ENCODE results near the gene TMEM132D. TPM values are rescaled to one million over a fixed set of nuclear protein-coding genes. Genes with fewer than 3 reads are reported as not detected.

TMEM132D gene
- total and polyA plus RNA-seq, 2 of the 8 experiments (the other 6 are each of a cell fraction or from before 2014, with no cell fraction given), result 3.5 to 10.1 TPM

- Histone ChIP-seq H3K79me2 (ENCODE audit: control insufficient read depth in 1 of 2, insufficient read depth in 2 of 2, low read length in 2 of 2) (peaks cover 4 to 38% of the 10 kb centered on the region in 2 experiments; a peak in 3 of 4 replicates), H3K9ac (replicated peaks in 1 of 4; ENCODE audit: extremely low read depth in 1 of 4, low read depth in 3 of 4, low read length in 3 of 4) (no peak overlapping the region; a peak in 1 of 7 replicates), H3K56ac (replicated peaks; ENCODE audit: insufficient read length, low read depth, low read length) (no peak overlapping the region), H4K91ac (replicated peaks; ENCODE audit: insufficient read length, low read length) (no peak overlapping the region), H3K18ac (ENCODE audit: extremely low read depth, low read length) (peak overlapping the region; percentile 21; the same call in 1 of the 2 replicates), H3K14ac (ENCODE audit: insufficient read length) (no peak overlapping the region), H2AK5ac (ENCODE audit: low read depth, low read length) (peak overlapping the region; percentile 92; the same call in 1 of the 2 replicates), H2AFZ (ENCODE audit: low read length) (no peak overlapping the region), H3K4me1 (replicated peaks in 1 of 4; ENCODE audit: control insufficient read depth in 3 of 4, insufficient read depth in 4 of 4, low read length in 3 of 4) (peaks cover 20 to 50% (median 40%) of the 10 kb centered on the region in 4 experiments), H3K4me3 (ENCODE audit: extremely low read depth in 1 of 4, insufficient read depth in 2 of 4, low read depth in 3 of 4, low read length in 4 of 4) (peak overlapping the region in 1 of 4 experiments; percentile 21; a peak in 1 of 8 replicates), H4K5ac (ENCODE audit: insufficient read length, low read depth, low read length) (no peak overlapping the region), H3K4me2 (ENCODE audit: insufficient read depth in 1 of 2, low read depth in 2 of 2, low read length in 2 of 2) (peak overlapping the region; percentile 29 to 72; a peak in 3 of 4 replicates), H3K9me3 (ENCODE audit: insufficient read depth in 2 of 2, low read depth in 1 of 2, low read length in 1 of 2) (no peaks in the 10 kb centered on the region), H4K8ac (ENCODE audit: extremely low read depth, insufficient read depth, low read length) (no peak overlapping the region), H2BK120ac (replicated peaks; ENCODE audit: low read depth, low read length) (no peak overlapping the region), H3K27me3 (replicated peaks in 1 of 4; ENCODE audit: control insufficient read depth in 3 of 4, extremely low read depth in 1 of 4, insufficient read depth in 3 of 4, low read length in 3 of 4) (no peaks in the 10 kb centered on the region; a peak in 2 of 7 replicates), H2BK12ac (ENCODE audit: low read depth, low read length) (peak overlapping the region; percentile 89), H2BK20ac (ENCODE audit: low read length) (no peak overlapping the region), H2BK15ac (ENCODE audit: low read length) (no peak overlapping the region), H3K23ac (ENCODE audit: insufficient read length) (no peak overlapping the region), H3K79me1 (ENCODE audit: low read depth, low read length) (peaks cover 4% of the 10 kb centered on the region; the same call in 1 of the 2 replicates), H4K20me1 (replicated peaks in 1 of 2; ENCODE audit: control insufficient read depth in 1 of 2, insufficient read depth in 2 of 2, low read length in 2 of 2) (no peaks in the 10 kb centered on the region), H3K23me2 (ENCODE audit: low read depth, low read length) (peaks cover 5% of the 10 kb centered on the region; the same call in 1 of the 2 replicates), H3K27ac (ENCODE audit: low read depth, low read length) (no peak overlapping the region), H2BK5ac (ENCODE audit: low read depth, low read length) (peak overlapping the region; percentile 64; the same call in 1 of the 2 replicates), H3K36me3 (ENCODE audit: control insufficient read depth in 2 of 4, insufficient read depth in 4 of 4, low read length in 3 of 4) (no peaks in the 10 kb centered on the region), H3K4ac (replicated peaks; ENCODE audit: insufficient read length, low read depth, low read length) (no peak overlapping the region)
- TF ChIP-seq CHD2 (IDR thresholded peaks at IDR 0.05; ENCODE audit: low read length) (no peak), MAFK (IDR thresholded peaks at IDR 0.05; ENCODE audit: low read depth, low read length) (no peak), PHF8 (conservative IDR thresholded peaks at IDR 0.05; ENCODE audit: low read depth, low read length) (no peak), ASH2L (IDR thresholded peaks at IDR 0.05; ENCODE audit: low read length) (no peak), NRF1 (IDR thresholded peaks at IDR 0.05; ENCODE audit: low read depth, low read length) (no peak), SAP30 (IDR thresholded peaks at IDR 0.05; ENCODE audit: insufficient read depth, insufficient replicate concordance, low read length) (no peak), KDM1A (IDR thresholded peaks at IDR 0.05; ENCODE audit: borderline replicate concordance, low read length) (0 out of 2 replicates have a peak, but pooled peaks have one; percentile 27), YY1 (IDR thresholded peaks at IDR 0.05; ENCODE audit: low read depth, low read length) (no peak)
- FAIRE-seq (no peak), DNase-seq (ENCODE audit: low read depth in 1 of 2, low spot score in 2 of 2) (no peak)
- CTCF ChIA-PET (ENCODE audit: partially characterized antibody), result interaction anchor here (1.0 to 1.9 kb wide), 3 partner anchors 8 to 855 kb away, joined by 3 to 4 read pairs (median 3); no protein-coding TSS in a partner anchor
- POLR2A ChIA-PET (ENCODE audit: partially characterized antibody), result interaction anchor here (0.8 to 2.1 kb wide), 3 partner anchors 32 to 99 kb away, joined by 3 to 5 read pairs (median 3); no protein-coding TSS in a partner anchor
- 41% methylated on average over 5 of the region's 5 CpGs; no CpG with 5 or more reads in 1 of the 2 experiments for WGBS, 2 experiments (ENCODE audit: extremely low coverage in 1 of 2, insufficient coverage in 1 of 2, insufficient read length in 1 of 2, insufficient replicate concordance in 2 of 2, low coverage in 1 of 2, low lambda C conversion rate in 2 of 2, missing lambda C conversion rate in 1 of 2)
Observed at GRCh38 chr12:129870796-129871195, 33.0 kb downstream of the TMEM132D start.

Measured in H1 (cell line).